ENCODE results near the gene GIPC2. TPM values are rescaled to one million over a fixed set of nuclear protein-coding genes. Genes with fewer than 3 reads are reported as not detected.

Gene GIPC2
- total RNA-seq, 1 donor from 2014 or later, result 4.2 TPM

GRCh38 chr1:78092643-78093042 is 46.9 kb downstream of the GIPC2 start:
- no peak for TF ChIP-seq CTCF (IDR thresholded peaks at IDR 0.05; ENCODE audit: unreplicated experiment)

GRCh38 chr1:78093560-78093959 is 47.8 kb downstream of the GIPC2 start:
- DNase-seq (ENCODE audit: low spot score, unreplicated experiment), result no peak
- no peak for TF ChIP-seq CTCF (IDR thresholded peaks at IDR 0.05; ENCODE audit: unreplicated experiment)
- Mint-ChIP-seq H3K4me1 (ENCODE audit: low read depth) (peaks cover 10% of the 10 kb centered on the region), H3K9me3 (ENCODE audit: low read depth) (no peaks in the 10 kb centered on the region), H3K27ac (no peak overlapping the region), H3K4me3 (ENCODE audit: low read depth) (no peak overlapping the region), H3K27me3 (no peaks in the 10 kb centered on the region), H3K36me3 (ENCODE audit: insufficient read depth) (no peaks in the 10 kb centered on the region)

More at GRCh38 chr1:78092643-78093042, 46.9 kb downstream of the GIPC2 start:
- H3K4me1 Mint-ChIP-seq (ENCODE audit: low read depth), result peaks cover 10% of the 10 kb centered on the region
- H3K4me3 Mint-ChIP-seq (ENCODE audit: low read depth), result no peak overlapping the region
- no peaks in the 10 kb centered on the region for H3K9me3 Mint-ChIP-seq (ENCODE audit: low read depth)
- H3K27me3 Mint-ChIP-seq, result no peaks in the 10 kb centered on the region
- no peak overlapping the region for H3K27ac Mint-ChIP-seq
- no peak for DNase-seq (ENCODE audit: low spot score, unreplicated experiment)
- H3K36me3 Mint-ChIP-seq (ENCODE audit: insufficient read depth), result no peaks in the 10 kb centered on the region

GRCh38 chr1:78094639-78095038 is 48.9 kb downstream of the GIPC2 start:
- H3K27me3 Mint-ChIP-seq, result no peaks in the 10 kb centered on the region
- TF ChIP-seq CTCF (IDR thresholded peaks at IDR 0.05; ENCODE audit: unreplicated experiment), result no peak

GRCh38 chr1:78095593-78095992 is 49.8 kb downstream of the GIPC2 start:
- TF ChIP-seq CTCF (IDR thresholded peaks at IDR 0.05; ENCODE audit: unreplicated experiment), result no peak
- Mint-ChIP-seq H3K36me3 (ENCODE audit: insufficient read depth) (no peaks in the 10 kb centered on the region), H3K27ac (no peak overlapping the region), H3K4me3 (ENCODE audit: low read depth) (no peak overlapping the region), H3K4me1 (ENCODE audit: low read depth) (peaks cover 10% of the 10 kb centered on the region), H3K9me3 (ENCODE audit: low read depth) (no peaks in the 10 kb centered on the region), H3K27me3 (no peaks in the 10 kb centered on the region)
- DNase-seq (ENCODE audit: low spot score, unreplicated experiment), result no peak

More at GRCh38 chr1:78094639-78095038, 48.9 kb downstream of the GIPC2 start:
- peaks cover 10% of the 10 kb centered on the region for H3K4me1 Mint-ChIP-seq (ENCODE audit: low read depth)
- H3K36me3 Mint-ChIP-seq (ENCODE audit: insufficient read depth), result no peaks in the 10 kb centered on the region
- no peak for DNase-seq (ENCODE audit: low spot score, unreplicated experiment)
- no peaks in the 10 kb centered on the region for H3K9me3 Mint-ChIP-seq (ENCODE audit: low read depth)
- H3K4me3 Mint-ChIP-seq (ENCODE audit: low read depth), result no peak overlapping the region
- no peak overlapping the region for H3K27ac Mint-ChIP-seq

GRCh38 chr1:78096017-78096416 is 50.3 kb downstream of the GIPC2 start:
- DNase-seq (ENCODE audit: low spot score, unreplicated experiment), result no peak
- H3K27ac Mint-ChIP-seq, result no peak overlapping the region
- no peak overlapping the region for H3K4me3 Mint-ChIP-seq (ENCODE audit: low read depth)
- H3K36me3 Mint-ChIP-seq (ENCODE audit: insufficient read depth), result no peaks in the 10 kb centered on the region
- H3K27me3 Mint-ChIP-seq, result no peaks in the 10 kb centered on the region
- H3K4me1 Mint-ChIP-seq (ENCODE audit: low read depth), result peaks cover 10% of the 10 kb centered on the region
- no peaks in the 10 kb centered on the region for H3K9me3 Mint-ChIP-seq (ENCODE audit: low read depth)
- TF ChIP-seq CTCF (IDR thresholded peaks at IDR 0.05; ENCODE audit: unreplicated experiment), result no peak

Measured in progenitor cell of endocrine pancreas (in vitro differentiated cells).